HG03439 (cell line): Measurements from ENCODE around the gene FBXW7.

Experiments
- ATAC-seq: cut with Tn5 transposase; IDR thresholded peaks from one replicate; pipeline ENCODE4 v1.9.1; 2021; ENCODE audit warnings: mild to moderate bottlenecking, moderate library complexity; ENCODE audit not compliant: unreplicated experiment

FBXW7 gene

DNA sequence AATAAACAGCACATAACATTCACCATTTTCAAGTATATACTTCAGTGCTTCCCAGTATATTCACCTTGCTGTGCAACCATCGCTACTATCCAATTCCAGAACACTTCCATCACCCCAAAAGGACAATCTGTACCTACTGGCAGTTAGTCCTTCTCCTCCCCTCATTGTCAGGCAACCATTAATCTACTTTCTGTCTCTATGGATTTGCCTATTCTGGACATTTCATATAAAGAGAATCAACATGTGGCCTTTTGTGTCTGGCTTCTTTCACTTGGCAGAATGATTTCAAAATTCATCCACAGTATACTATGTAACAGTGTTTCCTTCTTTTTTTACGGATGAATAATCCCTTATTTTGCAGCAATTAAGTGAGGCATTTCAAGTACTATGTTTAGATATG lies 189.4 kb downstream of the FBXW7 start:
- ATAC-seq = no peak

DNA sequence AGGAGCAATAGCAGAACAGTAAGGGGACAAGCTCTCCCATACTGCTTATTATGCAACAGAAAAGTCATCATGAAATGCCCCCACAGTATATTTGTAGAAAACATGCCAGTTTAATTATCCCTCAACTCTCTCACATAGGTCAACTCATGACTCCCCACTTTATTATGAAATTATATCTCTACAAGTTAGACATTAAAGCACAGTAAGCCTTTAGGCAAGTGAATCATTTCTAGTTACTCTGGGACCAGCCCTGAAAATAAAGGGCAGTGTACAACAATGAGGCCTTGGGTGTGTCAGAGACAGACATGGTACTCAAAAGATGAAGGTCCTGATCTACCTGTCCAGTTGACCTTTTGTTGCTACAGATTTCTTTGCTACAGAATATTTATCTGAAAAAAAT lies 191.9 kb downstream of the FBXW7 start:
- no peak for ATAC-seq

DNA sequence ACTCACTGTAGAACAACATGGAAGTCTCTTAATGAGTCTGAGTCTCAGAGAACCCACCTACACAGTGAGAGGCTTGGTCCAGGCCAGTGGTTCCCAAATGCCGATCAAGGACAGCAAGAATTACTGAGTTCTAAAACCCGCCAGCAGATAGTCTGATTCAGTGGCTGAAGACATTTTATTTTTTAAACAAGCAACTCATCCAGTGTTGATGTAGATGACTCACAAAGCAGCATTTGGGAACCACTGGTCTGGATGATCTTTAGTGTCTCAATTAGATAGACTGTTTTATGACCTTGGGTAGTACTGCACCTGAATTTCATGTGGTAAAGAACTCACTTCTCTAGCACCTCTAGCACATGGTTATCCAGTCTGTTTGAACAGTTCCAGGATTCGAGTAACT lies 193.6 kb downstream of the FBXW7 start:
- no peak for ATAC-seq

DNA sequence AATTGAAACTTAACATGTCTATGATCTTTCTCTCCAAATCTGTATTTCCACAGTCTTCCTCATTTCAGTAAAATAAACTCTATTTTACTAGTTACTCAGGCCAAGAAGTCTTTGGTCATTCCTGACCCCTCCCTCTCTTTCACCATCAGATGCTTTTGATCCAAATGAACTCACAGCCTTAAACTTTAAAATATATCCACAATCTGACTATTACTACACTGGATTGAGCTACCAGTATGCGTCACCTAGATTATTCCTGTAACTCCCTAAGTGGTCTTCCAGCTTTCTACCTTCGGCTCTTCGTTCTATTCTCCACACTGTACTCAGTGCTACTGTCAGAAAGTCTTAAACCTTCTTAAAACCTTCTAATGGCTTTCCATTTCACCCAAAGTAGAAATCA lies 195.1 kb downstream of the FBXW7 start:
- no peak for ATAC-seq

DNA sequence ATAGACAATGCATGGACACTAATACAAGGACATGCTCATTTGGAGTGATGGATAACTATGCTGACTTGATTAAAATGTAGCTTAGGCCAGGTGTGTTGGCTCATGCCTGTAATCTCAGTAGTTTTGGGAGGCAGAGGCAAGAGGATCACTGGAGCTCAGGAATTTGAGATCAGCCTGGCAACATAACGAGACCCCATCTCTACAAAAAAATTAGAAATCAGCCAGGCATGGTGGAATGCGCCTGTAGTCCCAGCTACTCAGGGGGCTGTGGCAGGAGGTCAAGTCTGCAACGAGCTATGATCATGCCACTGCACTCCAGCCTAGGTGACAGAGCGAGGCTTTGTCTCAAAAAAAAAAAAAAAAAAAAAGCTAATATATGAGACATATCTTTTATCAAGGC lies 196.3 kb downstream of the FBXW7 start:
- no peak for ATAC-seq

DNA sequence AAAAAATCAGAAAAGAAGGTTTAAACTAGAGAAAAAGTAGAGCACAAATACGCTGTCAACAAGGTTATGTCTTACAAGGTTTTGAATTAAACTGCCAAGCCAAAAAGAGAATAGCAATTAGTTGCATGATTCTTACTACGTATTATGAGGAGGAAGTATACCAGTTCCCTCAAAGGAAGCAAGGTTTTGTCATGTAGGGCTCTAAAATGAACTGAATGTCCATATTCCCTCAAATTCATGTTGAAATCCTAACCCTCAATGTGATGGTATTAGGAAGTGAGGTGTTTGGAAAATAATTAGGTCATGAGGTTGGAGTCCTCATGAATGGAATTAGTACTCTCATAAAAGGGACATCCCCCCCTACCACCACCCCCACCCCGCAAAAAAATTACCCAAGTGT lies 201.0 kb downstream of the FBXW7 start:
- no peak for ATAC-seq

DNA sequence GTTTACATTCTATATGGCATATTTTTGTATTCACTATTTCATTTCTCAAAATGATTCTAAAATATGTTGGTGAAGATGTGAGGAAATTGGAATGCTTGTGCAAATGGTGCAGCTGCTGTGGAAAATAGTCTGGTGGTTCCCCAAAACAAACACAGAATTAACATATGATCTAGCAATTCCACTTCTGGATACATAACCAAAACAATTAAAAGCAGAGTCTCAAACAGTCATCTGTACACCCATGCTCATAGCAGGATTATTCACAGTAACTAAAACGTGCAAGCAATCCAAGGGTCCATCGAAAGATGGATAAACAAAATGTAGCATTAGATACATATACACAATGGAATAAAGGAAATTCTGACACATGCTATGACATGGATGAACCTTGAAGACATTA lies 204.8 kb downstream of the FBXW7 start:
- no peak for ATAC-seq

DNA sequence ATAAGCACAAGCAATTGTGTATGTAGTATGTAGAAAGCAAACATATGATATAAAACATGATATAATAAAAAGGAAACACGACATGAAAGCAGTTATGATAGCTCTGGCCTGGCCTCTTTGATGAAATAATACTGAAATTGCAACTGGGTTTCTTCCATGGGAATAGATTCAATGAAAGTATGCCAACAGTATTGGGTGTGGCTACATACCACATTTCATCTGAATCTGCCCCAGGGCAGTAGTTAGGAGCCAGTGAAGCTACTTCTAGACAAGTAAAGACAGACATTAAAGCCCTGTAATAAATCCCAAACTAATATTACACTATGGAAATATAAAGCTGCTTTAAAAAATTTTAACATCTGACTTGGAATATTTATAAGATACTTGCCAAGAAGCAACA lies 207.3 kb downstream of the FBXW7 start:
- ATAC-seq = no peak

DNA sequence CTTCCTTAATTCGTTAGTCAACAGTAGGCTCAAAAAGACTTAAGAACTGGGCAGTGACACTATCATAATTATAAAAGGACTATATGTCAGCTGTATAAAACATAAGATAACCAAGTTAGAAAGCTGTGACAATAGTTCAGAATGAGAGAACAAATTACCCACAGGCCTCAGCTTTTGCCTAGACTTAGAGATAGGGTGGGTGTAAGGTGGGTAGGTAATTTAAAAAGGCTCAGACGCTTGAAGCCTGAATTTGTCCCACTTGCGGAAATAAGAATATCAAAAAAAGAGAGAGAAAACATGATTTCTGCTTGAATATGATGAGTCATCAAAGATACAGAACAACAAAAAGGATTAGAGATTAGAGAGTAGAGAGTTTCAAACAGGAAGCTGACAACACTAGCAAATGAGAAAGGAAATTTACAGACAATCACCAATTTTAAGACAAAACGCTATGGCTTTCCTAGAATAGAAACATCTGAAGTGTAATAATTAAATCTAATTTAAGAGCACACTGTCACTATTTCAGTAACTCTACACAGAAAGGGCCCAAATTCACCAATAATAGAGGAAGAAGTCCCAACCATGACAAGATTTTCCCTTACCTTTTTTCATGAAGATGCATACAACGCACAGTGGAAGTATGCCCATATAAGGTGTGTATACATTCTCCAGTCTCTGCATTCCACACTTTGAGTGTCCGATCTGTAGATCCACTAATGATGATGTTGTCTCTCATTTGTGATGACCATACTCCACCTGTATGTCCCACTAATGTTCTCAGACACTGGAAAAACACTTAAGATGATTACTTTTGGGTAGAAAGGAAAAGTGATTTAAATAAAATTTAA lies 208.1 kb downstream of the FBXW7 start:
- no peak for ATAC-seq

DNA sequence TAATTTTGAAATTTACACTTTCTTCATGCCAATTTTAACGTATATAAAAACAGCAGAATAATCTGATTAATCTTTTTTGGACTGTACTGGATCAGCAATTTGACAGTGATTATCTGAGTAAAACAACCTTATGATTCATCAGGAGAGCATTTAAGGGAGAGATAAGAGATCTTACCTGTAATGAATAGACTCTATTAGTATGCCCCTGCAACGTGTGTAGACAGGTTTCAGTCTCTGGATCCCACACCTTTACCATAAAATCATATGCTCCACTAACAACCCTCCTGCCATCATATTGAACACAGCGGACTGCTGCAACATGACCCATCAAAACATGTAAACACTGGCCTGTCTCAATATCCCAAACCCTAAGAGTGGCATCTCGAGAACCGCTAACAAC lies 210.1 kb downstream of the FBXW7 start:
- no peak for ATAC-seq

DNA sequence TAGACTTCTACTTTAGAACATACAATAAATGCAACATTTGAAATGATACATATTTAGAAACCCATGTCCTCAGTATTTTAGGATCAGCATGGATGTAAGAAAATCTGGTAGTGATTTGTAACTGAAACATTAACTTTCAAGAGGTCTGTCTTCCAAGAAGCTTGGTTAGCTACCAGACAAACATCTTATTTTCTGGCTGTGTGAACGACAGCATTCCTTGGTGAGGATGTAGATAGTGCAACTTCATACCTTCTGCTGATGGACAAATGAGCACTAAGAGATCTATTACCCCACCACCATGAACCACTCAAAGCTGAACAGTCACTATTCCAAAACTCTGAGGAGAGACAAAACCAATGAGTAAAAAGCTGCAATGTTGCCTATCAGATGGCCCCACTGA lies 212.7 kb downstream of the FBXW7 start:
- ATAC-seq = no peak

DNA sequence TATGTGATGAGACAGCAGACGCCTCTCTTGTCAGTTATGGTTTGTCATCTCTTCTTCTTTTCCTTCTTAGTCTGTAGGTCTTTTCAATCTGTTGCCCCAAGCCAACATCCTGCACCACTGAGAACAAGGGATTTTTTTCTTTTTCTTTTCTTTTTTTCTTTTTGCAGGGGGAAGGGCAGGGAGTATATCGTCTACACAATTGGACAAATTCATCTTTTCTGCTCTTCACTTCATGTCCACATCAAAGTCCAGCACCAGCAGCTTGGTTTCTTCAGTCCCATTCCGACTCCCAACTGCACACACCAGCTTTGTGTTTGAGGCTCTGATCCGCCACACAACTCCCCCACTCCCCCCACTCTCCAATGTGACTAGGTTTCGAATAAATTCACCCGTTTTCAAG lies 213.2 kb downstream of the FBXW7 start:
- no peak for ATAC-seq

DNA sequence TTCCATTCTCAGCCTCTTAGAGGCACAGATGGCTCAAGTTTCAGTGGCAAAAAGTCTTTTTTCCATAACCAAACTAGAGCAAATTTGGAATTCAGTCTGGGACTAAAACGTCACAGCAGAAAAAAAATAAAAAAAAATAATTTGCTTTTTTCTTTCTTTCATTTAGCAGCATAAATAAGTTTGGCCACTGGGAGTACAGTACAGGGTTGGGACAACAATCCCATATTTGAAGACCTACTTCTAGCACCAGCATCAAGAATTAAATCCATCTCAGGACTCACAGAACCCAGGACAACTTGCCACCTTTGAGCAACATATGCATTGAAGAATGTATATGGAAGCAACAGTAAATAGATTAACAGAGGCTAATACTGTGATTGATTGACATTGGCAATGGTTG lies 214.0 kb downstream of the FBXW7 start:
- ATAC-seq = no peak

DNA sequence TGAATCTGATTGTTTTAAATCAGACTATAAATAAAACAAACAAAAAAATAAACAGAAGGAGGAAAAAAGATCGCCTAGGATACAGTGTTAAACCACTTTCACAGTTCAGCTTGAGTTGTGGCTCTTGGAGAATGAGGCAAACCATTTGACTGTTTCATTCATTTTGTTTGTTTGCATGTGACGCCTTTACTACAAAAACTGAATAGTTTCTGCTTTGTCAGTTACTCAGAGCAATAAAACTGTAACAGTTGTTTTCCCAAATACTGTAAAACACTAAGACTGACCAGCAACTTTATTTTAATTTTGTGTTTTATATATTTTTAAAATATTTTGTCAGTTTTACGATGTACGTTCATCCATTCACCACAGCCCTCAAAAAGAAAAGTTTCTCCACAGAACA lies 214.5 kb downstream of the FBXW7 start:
- ATAC-seq = no peak

DNA sequence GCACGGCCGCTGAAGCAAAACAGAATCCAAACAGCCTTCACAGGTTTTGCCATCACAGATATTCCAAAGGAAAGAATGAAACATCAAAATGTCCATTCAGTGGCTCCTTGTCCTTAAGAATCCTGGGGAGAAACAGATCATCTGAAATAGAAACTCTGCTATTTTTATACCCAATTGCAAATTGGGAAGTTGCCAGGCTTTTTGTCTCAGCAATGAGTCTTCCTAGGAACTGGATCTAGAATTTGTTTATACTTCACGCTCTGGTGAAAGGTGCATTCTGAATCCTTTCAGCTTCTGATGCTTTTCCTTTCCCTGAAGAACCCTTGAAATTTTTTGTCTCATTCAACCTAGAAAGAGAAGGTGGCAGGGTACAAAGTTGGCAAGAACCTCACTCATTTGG lies 218.9 kb downstream of the FBXW7 start:
- no peak for ATAC-seq

DNA sequence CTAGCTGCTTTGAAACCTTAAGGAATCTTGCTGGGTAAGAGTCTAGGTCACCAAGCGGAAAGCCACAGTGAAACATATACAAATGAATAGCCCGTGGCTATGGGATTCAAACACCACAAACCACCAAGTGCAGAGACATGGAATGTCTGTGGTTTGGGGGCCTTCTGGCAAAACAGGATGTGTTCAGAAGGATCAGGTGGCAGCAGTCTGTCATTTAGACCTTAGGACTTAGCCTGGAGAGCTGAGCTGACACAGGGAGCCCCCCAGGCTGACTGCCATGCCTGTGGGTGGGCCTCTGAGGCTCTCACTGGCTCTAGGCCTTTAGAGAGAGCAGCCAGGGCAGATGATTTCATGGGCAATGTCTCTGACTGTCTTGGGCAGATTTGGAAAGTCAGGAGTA lies 225.6 kb downstream of the FBXW7 start:
- no peak for ATAC-seq

DNA sequence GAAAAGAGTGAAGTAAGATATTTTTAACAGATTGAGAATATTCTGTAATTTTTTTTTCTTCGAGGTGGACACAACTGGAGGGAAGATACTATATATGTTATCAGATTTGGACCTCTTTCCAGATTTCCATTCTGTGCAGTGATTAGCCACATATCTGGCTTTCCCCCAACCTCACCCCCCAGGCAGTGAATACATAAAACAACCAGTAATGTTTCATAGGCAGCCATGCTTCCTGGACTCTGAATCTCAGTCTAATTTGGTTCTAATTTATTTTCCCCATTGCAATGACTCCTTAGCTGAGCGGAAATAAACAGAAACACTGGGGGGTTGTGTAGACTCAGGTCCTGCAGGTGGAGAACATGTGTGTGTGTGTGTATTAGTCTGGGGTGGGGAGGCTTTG lies 226.5 kb downstream of the FBXW7 start:
- ATAC-seq = no peak

DNA sequence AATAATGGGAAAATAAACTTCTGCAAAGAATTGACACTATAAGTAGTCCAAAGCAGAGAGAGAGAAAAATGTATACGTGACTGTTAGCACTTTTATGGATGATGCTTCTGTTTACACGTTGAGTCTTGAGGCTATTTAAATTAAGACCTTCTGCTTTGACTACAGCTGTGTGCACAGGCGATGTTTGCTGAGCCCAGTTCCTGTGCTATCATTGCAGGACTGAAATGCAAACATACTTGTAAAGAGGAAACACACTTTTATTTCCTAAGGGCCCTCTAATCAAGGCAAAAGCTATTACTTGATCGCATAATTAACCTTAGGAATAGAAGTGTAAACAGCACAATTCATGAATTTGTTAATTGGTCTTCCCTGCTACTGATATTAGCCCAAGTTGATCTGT lies 226.9 kb downstream of the FBXW7 start:
- no peak for ATAC-seq

DNA sequence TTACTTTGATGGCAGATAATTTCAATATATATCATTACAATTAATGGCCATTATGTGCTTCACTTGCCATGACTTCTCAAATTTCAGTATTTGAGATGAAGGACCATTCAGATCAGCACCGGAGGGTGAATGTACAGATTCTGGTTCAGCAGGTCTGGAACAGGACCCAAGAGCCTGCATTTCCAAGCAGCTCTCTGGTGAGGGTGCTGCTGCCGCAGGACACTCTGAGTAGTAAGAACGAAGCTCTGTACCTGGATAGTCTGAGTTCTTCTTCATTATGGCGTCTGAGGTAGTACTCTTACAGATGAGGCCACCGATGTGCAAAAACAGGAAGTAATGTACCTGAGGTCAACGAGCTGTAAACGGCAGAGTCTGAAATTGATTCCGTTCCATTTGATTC lies 228.2 kb downstream of the FBXW7 start:
- ATAC-seq = no peak

DNA sequence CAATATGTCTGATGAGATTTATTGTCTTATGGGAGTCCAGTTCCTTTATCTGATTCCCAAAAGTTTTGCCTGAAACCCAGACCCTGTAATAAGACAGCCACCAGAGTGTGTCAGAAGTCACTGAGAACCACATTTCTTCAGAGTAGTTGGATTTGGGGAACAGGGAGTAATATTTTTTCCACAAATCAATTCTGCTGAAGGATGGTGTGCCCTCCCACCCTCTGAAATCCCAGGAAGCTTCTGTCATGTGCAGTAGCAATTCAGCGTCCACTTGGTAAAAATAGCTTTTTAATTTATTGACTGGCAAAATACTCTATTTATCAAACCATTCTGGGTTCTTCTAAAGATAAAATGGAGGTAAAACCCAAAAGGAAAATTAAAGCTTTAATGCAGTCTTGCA lies 229.4 kb downstream of the FBXW7 start:
- ATAC-seq = no peak

DNA sequence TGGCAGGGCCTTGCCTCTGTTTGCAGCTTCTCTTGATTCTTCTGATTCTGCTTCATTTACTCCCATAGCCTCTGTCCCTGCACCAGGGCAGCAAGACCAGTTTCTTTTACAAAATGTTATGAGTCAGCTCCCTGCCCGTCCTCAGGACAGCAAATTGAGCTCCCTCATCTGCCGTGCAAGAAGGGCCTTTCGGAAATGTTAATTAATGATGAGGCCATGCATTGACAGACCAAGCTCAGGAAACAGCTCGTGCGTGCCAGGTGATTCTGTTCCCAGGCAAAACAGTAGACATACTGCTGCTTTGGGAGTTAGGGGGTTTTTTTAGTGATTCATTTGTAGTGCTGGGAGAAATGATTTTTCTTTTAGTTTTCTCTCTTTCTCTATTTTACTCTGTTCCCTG lies 231.7 kb downstream of the FBXW7 start:
- ATAC-seq = peak; percentile 85

DNA sequence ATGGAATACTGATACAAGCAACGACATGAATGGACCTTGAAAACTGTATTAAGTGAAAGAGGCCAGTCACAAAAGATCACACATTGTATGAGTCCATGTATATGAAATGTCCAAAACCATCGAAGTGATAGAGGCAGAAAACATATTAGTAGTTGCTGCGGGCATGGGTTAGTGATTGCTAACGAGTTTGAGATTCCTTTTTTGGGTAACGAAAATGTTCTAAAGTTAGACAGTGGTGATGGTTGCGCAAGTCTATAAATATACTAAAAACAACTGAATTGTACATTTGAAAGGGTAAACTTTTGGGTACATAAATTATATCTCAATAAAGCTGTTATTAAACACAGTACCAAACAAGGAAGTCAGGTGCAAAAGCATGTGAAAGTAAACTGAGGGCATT lies 234.5 kb downstream of the FBXW7 start:
- ATAC-seq = no peak

DNA sequence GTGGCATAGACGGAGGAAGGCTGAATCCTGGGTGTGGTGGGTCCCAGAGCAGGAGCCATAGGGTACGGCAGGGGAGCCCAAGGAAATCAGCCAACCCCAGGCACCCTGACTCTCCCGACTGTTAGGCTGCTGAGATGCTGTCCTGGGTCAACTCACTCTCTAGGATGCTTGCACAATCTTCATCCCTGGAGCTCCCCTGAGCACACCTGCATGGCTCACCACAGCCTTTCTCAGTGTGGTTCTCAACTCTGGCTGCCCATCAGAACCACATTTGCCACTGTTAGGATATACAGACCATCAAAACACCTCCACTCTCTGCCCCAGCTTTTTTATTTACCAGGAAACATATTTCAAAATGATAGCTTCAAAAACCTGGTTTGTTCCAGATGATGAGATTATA lies 236.3 kb downstream of the FBXW7 start:
- no peak for ATAC-seq
